Keratinocyte (primary cell): ENCODE measurements around the gene DNAH12. TPM values are rescaled to one million over a fixed set of nuclear protein-coding genes. Genes with fewer than 3 reads are reported as not detected.

Source experiments
- DNase-seq: peaks from one replicate; pipeline ENCODE4 v3.0.0-alpha.2; 2011; ENCODE audit warnings: low read depth, missing footprints, low spot score
- FAIRE-seq: peaks from 2 replicates; lab custom pipeline; 2011; peaks lifted over from hg19 to GRCh38; lab: Jason Lieb, UNC
- H2AFZ ChIP-seq: 2 replicates; pipeline ENCODE4 v1.6.0; 2012; ENCODE audit warnings: low read length, control low read depth, inconsistent platforms; ENCODE audit not compliant: control insufficient read depth
- H3K27ac ChIP-seq: 2 replicates; pipeline ENCODE4 v1.5.1; 2011; ENCODE audit warnings: low read length; ENCODE audit not compliant: control insufficient read depth, insufficient read depth
- H3K27me3 ChIP-seq: 3 replicates; pipeline ENCODE4 v1.6.0; 2011; ENCODE audit warnings: low read length; ENCODE audit not compliant: control insufficient read depth, insufficient read depth; ENCODE audit errors: extremely low read depth
- H3K36me3 ChIP-seq, 2 experiments: 2 replicates in 1 of 2; 3 replicates in 1 of 2; pipeline ENCODE4 v1.5.1; 2011; ENCODE audit warnings: low read length in 2 of 2, mild to moderate bottlenecking in 1 of 2; ENCODE audit not compliant: control insufficient read depth in 2 of 2, insufficient read depth in 2 of 2; ENCODE audit errors: extremely low read depth in 1 of 2
- H3K4me1 ChIP-seq: 3 replicates; pipeline ENCODE4 v1.5.1; 2011; ENCODE audit warnings: low read length; ENCODE audit not compliant: control insufficient read depth, insufficient read depth; ENCODE audit errors: extremely low read depth
- H3K4me2 ChIP-seq: 3 replicates; pipeline ENCODE4 v1.6.0; 2011; ENCODE audit warnings: low read depth, low read length; ENCODE audit not compliant: control insufficient read depth, insufficient read depth; ENCODE audit errors: extremely low read depth
- H3K4me3 ChIP-seq, 3 experiments: fragments of 200-600 bp in 1 of 3; sonication (generic) in 1 of 3; 2 replicates in 2 of 3; 3 replicates in 1 of 3; pipeline ENCODE4 v1.5.1; 2011 to 2016; ENCODE audit warnings: low read length in 3 of 3, mild to moderate bottlenecking in 3 of 3, control low read depth in 2 of 3, inconsistent platforms in 1 of 3, low read depth in 1 of 3, mixed read lengths in 1 of 3, mixed run types in 1 of 3, moderate library complexity in 1 of 3; ENCODE audit not compliant: control insufficient read depth in 2 of 3, insufficient read depth in 2 of 3; ENCODE audit errors: extremely low read depth in 1 of 3
- H3K79me2 ChIP-seq: 2 replicates; pipeline ENCODE4 v1.6.0; 2012; ENCODE audit warnings: low read length; ENCODE audit not compliant: control insufficient read depth, insufficient read depth
- H3K9ac ChIP-seq: 3 replicates; pipeline ENCODE4 v1.6.0; 2011; ENCODE audit warnings: low read length; ENCODE audit not compliant: control insufficient read depth, insufficient read depth; ENCODE audit errors: extremely low read depth
- H3K9me1 ChIP-seq: 3 replicates; pipeline ENCODE4 v1.6.0; 2011; ENCODE audit warnings: low read length; ENCODE audit not compliant: control insufficient read depth, insufficient read depth; ENCODE audit errors: extremely low read depth
- H3K9me3 ChIP-seq: 2 replicates; pipeline ENCODE4 v1.5.1; 2012; ENCODE audit warnings: low read depth, low read length; ENCODE audit not compliant: control insufficient read depth
- H4K20me1 ChIP-seq: 3 replicates; pipeline ENCODE4 v1.6.0; 2011; ENCODE audit warnings: low read length; ENCODE audit not compliant: control insufficient read depth, insufficient read depth; ENCODE audit errors: extremely low read depth
- EZH2 ChIP-seq: IDR thresholded peaks from one replicate; pipeline ENCODE4 v1.6.1; 2012; ENCODE audit warnings: inconsistent platforms, mild to moderate bottlenecking, low read length, moderate library complexity
- dilution Hi-C: fragments of 300-500 bp; cut with MboI; formaldehyde crosslinking; loops from one replicate; pipeline ENCODE4 v1.7.0; 2020; ENCODE audit warnings: low sequenced_read_pairs; ENCODE audit not compliant: extremely low pct_ligation_motif_present
- polyA plus RNA-seq, 5 experiments: library from polyadenylated mRNA; depleted of rRNA in 3 of 5; stranded (reverse) in 3 of 5; stranded (forward) in 1 of 5; unstranded in 1 of 5; fragments of >200 nt; gene quantifications; 1 replicate in 1 of 5; 2 replicates in 3 of 5; 3 replicates in 1 of 5; pipeline versions ENCODE4 v1.2.1 to v1.2.3, GENCODE V29; 2011 to 2012; ENCODE audit warnings: missing spikeins in 2 of 5, low read depth in 1 of 5, low replicate concordance in 1 of 5
- TF ChIP-seq, protein P1 (sequence below), 3 experiments: IDR thresholded peaks in 1 of 3; conservative IDR thresholded peaks in 1 of 3; optimal IDR thresholded peaks in 1 of 3; 2 replicates in 2 of 3; 3 replicates in 1 of 3; pipeline versions ENCODE3 to v1.5.1; 2011; ENCODE audit warnings: low read length in 3 of 3, mild to moderate bottlenecking in 3 of 3, moderate library complexity in 2 of 3, control low read depth in 1 of 3, inconsistent platforms in 1 of 3; ENCODE audit not compliant: insufficient read depth in 2 of 3; ENCODE audit errors: extremely low read depth in 1 of 3

The DNAH12 gene
- polyA plus RNA-seq, 1 donor (not counting 4 experiments of a cell fraction or from before 2014, with no cell fraction given) = not detected

DNA sequence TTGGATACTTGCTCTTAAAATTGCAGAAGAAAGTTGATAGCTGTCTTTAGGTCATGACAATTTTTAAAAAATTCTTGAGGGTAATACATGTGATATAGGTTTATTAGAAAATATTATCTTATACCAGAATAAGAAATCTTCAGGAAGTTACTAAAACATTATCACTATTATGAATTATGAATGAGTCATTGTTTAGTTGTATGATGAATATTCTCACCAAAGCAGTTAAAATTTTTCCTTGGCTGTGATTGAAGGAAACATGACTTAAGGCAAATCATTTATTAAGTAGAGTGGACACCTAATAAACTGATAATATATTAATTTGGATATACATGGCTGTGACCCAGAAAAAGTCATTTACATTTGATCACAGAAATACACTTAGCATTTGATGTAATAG, 286.5 kb downstream of the DNAH12 start:
- no peaks in the 10 kb centered on the region for H4K20me1 ChIP-seq
- H3K9ac ChIP-seq = no peak overlapping the region
- H3K4me3 ChIP-seq = no peak overlapping the region
- no peak overlapping the region for H3K4me2 ChIP-seq
- TF ChIP-seq, protein P1, sequence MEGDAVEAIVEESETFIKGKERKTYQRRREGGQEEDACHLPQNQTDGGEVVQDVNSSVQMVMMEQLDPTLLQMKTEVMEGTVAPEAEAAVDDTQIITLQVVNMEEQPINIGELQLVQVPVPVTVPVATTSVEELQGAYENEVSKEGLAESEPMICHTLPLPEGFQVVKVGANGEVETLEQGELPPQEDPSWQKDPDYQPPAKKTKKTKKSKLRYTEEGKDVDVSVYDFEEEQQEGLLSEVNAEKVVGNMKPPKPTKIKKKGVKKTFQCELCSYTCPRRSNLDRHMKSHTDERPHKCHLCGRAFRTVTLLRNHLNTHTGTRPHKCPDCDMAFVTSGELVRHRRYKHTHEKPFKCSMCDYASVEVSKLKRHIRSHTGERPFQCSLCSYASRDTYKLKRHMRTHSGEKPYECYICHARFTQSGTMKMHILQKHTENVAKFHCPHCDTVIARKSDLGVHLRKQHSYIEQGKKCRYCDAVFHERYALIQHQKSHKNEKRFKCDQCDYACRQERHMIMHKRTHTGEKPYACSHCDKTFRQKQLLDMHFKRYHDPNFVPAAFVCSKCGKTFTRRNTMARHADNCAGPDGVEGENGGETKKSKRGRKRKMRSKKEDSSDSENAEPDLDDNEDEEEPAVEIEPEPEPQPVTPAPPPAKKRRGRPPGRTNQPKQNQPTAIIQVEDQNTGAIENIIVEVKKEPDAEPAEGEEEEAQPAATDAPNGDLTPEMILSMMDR (optimal IDR thresholded peaks at IDR 0.05 in 1 of 3, IDR thresholded peaks at IDR 0.05 in 1 of 3, conservative IDR thresholded peaks at IDR 0.05 in 1 of 3; ENCODE audit: extremely low read depth in 1 of 3, insufficient read depth in 2 of 3, low read length in 3 of 3) = no peak
- TF ChIP-seq EZH2 = no peak
- peaks cover 3 to 6% of the 10 kb centered on the region in 2 experiments for H3K36me3 ChIP-seq
- no peak overlapping the region for H2AFZ ChIP-seq
- no peaks in the 10 kb centered on the region for H3K9me3 ChIP-seq
- H3K27ac ChIP-seq = no peak overlapping the region
- no peak for DNase-seq
- H3K79me2 ChIP-seq = no peaks in the 10 kb centered on the region
- no peaks in the 10 kb centered on the region for H3K9me1 ChIP-seq
- H3K27me3 ChIP-seq = no peaks in the 10 kb centered on the region
- no peak for FAIRE-seq
- H3K4me1 ChIP-seq = no peaks in the 10 kb centered on the region
- dilution Hi-C loops = no loop called here

DNA sequence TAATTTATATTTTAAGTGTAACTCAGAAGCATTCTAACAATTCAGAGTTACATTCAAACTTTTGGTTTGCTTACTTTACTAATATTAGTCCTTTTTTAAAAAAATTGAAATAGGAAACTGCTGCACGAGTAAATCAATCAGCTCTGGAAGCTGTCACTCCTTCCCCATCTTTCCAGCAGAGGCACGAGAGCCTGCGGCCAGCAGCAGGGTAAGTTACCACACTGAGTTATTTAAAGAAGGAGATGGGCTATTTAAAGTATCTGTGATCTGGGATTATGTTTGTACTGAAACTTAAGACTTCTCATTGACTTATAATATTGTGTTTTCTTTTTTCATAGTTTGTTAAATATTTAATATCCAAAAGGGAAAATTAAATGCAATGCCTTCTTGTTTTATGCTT, 287.3 kb downstream of the DNAH12 start:
- dilution Hi-C loops = no loop called here
- Histone ChIP-seq H2AFZ (no peak overlapping the region), H3K79me2 (no peaks in the 10 kb centered on the region), H3K9me1 (no peaks in the 10 kb centered on the region), H3K27ac (no peak overlapping the region), H4K20me1 (no peaks in the 10 kb centered on the region), H3K9me3 (no peaks in the 10 kb centered on the region), H3K4me2 (no peak overlapping the region), H3K4me3 (no peak overlapping the region), H3K9ac (no peak overlapping the region), H3K4me1 (no peaks in the 10 kb centered on the region), H3K36me3 (peaks cover 4 to 6% of the 10 kb centered on the region in 2 experiments), H3K27me3 (no peaks in the 10 kb centered on the region)
- TF ChIP-seq, protein P1 (optimal IDR thresholded peaks at IDR 0.05 in 1 of 3, IDR thresholded peaks at IDR 0.05 in 1 of 3, conservative IDR thresholded peaks at IDR 0.05 in 1 of 3; ENCODE audit: extremely low read depth in 1 of 3, insufficient read depth in 2 of 3, low read length in 3 of 3) = no peak
- TF ChIP-seq EZH2 = no peak
- no peak for DNase-seq
- FAIRE-seq = no peak
